GM21360 (cell line): ENCODE data around the gene C14orf93.

Experiments used
- ATAC-seq: cut with Tn5 transposase; IDR thresholded peaks from one replicate; pipeline ENCODE4 v1.9.1; 2021; ENCODE audit warnings: mild to moderate bottlenecking, moderate library complexity; ENCODE audit not compliant: unreplicated experiment

C14orf93 gene

GRCh38 chr14:22996768-22997654, 12.9 kb downstream of the C14orf93 start:
- no peak for ATAC-seq

DNA sequence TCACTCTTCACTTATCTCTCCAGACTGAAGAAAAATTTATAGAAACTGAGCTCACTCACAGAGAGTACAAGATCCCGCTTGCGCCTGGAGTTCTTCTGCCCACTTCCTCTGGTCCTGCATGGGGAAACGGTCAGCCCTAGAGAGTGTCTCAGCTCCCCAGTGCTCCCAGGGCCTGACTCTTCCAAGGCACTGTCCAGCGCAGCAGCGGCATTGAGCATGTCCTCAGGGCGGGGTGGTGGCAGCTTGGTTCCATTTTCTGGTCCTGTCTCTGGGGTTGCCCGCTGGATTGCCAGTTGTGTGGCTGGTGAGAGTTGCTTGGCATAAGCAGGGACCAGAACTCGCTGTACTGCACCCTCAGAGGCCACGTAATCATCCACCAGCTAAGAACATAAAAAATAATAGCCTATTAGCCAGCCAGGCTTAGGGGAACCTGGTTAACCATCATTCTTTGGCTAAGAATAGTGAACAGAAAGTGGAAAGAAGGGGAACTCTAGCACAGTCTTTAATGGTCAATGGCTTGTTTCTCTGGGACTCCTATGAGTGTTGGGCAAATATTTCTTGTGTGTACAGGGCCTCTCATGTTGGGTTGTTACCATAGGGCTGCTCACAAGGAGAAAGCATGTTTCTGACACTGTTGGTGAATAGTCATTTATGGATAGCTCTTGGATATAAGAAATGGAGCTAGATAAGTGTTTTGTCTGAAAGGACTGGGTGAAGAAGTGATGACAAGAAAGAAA, 13.9 kb downstream of the C14orf93 start:
- ATAC-seq, result no peak

- no peak for ATAC-seq
Observed at GRCh38 chr14:22994762-22995275, 15.1 kb downstream of the C14orf93 start.

- ATAC-seq, result no peak
Observed at GRCh38 chr14:22993517-22993916, 16.4 kb downstream of the C14orf93 start.

- ATAC-seq, result no peak
Observed at GRCh38 chr14:22991852-22992251, 18.1 kb downstream of the C14orf93 start.

DNA sequence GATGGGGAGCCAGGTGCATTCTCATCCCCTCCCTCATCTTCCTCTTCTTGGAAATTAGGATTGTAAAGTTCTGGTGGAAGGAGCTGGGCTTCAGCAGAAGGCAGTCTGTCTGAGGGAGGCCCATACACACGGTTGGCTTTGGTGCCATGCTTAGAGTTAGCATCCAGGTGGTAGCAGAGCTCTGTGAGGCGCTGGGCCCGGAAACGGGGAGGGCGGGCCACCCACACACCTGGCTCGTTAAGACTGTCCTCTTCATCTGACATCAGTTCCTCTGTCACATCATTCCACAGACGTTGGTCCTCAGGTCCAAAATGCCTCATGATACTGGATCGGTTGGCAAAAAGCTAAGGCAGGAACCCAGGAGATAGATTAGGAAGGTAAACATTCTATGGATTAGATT, 22.7 kb downstream of the C14orf93 start:
- no peak for ATAC-seq

GRCh38 chr14:22986508-22987054, 23.4 kb downstream of the C14orf93 start:
- ATAC-seq, result no peak

- no peak for ATAC-seq
Observed at GRCh38 chr14:22985894-22986507, 23.9 kb downstream of the C14orf93 start.

DNA sequence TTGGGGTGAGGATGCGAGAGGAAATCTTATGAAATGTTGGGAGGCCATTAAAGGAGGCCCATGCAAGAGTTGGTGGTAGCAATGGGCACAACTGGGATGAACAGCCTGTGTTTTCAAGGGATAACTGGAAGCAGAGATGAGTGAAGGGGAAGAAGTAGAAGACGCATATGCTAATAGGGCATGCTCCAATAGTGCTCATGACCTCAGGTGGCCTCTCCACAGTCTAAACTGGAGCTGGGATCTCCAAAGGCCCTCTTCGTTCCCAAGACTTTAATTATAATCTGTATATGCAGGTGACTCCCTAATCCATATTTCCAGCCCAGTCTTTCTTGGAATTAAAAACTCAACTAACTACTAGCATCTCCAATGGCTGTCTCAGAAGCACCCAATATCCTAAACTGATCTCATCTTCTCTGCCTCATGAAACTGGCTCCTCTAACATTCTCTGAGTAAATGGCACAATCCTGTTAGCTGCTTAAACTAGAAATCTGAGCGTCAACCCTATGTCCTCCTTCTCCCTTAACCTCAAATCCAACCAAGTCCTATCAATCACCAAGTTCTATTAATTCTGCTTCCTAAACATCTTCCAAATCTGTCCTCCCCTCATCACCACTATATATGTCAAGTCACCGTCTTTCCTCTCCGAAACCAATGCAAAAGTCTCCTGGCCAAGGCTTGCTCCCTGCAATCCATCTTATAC, 24.8 kb downstream of the C14orf93 start:
- no peak for ATAC-seq

DNA sequence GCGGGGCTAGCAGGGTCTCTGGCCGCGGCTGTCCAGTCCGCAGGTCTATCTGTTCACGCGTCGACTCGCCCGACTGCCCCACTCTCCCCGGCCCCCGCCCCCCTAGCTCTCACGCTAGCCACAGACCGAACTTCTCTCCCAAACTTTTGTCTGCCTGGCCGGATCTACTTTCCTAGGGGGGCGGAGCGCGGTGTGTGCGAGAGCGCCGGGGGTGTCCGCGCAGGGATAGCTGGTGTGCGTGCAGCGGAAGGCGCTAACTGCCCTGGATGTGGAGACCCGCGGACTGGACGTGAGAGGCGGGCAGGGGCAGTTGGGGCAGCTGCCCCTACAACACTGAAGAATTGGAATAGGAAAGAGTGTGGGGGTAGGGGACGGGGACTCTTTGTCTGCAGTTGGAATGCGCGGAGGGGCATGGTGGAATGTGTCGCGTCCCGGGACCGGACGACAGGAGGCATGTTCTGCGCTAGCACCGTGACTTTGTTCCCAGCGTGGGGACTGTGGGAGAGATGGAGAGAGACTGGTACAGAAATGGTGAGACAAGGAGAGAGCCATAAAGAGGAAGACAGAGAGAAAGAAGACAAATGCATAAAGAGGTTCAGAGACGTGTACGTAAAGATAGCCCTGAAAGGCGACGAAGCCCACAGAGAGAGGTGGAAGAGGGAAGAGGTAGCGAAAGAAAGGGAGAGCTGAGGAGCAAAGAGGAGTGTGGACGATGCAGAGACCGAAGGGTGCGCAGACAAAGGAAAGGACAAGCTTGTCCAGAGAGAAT, 27.3 kb downstream of the C14orf93 start, which contains the start of gene AJUBA:
Gene AJUBA, minus strand, starts transcription at position 75 of the 769 bp plus-strand sequence. CDS start 285 bp downstream, outside the sequence.
- peak; percentile 54 for ATAC-seq

DNA sequence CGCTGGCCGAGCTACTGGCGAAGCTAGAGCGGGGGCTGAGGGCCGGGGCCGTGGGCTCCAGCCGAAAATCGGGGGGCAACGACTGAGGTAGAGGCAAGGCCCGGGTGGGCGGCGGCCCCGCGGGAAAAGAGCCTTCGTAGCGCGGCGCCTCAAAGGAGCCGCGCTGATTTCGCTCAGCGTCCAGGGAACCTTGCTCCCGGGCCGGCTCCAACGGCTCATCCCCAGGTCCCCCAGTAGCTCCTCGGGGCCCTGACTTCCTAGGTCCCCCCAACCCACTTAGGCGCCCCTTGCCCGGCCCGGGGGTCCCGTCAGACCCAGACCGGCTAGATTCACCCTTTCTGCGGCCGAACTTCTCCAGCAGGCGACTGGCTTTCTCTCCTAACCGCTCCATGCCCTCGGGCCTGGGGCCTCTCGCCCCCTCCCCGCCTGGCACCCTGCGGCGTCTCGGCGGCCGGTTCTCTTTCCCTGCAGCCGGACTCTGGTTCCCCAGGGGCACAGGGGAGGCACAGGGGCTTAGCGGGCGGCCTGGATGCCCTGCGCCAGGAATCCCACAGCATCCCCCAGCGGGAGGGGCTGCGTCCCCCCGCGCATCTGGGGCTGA, 28.0 kb downstream of the C14orf93 start:
- ATAC-seq, result no peak

DNA sequence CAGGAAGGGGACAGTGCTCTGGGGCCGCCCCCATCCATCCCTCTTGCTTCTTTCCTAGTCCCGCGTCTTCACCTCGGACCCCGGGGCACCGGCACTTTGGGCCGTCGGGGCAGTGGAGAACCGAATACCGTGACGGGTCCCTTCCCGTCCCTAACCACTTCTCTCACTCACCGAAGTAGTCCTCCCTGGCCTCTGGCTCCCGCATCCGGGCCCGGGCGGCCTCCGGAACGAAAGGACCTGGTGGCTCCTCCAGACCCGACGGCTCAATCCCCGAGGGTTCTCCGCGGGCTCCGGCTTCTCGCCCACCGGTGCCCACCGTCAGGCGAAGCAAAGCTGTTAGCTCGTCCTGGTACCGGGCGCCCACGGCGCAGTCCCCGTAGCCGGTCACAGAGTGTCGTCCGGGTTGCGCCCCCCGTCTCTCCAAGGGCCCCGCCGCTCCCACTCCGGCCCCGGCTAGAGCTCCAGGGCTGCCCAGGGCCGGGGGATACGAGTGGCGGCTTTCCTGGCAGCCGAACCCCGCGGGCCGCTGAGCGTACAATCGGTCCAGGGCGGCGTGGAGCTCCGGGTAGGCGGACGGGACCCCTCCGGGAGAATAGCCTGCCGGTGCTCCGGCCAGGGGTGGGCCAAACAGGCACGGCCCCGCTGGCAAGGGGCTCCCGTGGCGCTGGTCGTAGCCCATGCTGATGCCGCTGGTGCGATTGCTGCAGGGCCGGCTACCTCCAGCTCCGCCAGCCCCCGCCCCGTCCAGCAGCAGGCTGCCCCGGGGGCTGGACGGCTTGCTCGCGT, 28.7 kb downstream of the C14orf93 start:
- ATAC-seq, result no peak

- ATAC-seq, result no peak
Observed at GRCh38 chr14:22980672-22981089, 29.3 kb downstream of the C14orf93 start.

- no peak for ATAC-seq
Observed at GRCh38 chr14:22979748-22980392, 30.1 kb downstream of the C14orf93 start.

DNA sequence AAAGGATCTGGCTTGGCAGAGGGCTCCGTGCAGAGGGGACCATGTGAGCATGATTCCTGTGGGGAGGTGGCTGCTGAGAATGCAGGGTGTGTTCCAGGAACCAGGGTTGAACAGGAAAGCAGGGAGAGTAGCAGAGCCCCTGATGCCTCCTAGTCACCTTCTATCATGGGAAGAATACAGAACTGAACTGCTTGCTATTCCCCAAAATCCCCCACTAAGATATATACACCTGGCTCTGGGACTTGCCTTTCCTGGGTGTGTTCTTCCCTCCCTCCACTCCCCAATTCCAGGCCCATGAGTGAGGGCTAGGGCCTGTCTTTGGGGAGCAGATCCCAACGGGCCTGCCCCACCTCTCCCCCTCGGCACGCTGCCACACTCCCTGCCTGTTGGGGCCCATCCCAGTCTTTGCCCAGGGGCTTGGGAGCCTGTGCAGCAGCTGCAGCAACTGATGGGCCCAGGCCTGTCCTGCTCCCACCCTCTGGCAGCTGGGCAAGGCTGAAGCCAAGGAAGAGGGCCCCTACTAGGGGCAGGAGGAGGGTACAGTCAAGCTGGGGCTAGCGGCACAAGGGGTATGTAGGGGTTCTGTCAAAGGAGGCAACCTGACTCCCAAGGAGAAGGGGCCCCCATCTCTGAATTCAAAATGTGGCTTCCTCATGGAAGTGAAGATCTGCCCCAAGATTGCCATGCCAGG, 30.8 kb downstream of the C14orf93 start:
- no peak for ATAC-seq

DNA sequence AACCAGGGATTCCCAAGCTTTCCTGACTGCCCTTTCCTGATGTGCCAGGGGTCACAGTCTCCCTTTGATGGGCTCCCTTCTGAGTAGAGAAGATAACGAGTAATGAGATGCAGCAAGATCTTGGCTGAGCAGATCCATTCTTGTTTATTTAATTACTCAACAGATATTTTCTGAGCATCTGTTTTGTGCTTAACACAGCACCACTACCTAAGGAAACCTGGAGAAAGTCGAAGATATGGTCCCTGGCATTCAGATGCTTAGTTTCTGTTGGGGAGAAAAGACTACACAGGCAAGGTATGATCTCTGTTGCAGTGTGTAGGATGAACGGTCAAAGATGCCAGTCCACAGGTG, 31.5 kb downstream of the C14orf93 start:
- ATAC-seq, result no peak

DNA sequence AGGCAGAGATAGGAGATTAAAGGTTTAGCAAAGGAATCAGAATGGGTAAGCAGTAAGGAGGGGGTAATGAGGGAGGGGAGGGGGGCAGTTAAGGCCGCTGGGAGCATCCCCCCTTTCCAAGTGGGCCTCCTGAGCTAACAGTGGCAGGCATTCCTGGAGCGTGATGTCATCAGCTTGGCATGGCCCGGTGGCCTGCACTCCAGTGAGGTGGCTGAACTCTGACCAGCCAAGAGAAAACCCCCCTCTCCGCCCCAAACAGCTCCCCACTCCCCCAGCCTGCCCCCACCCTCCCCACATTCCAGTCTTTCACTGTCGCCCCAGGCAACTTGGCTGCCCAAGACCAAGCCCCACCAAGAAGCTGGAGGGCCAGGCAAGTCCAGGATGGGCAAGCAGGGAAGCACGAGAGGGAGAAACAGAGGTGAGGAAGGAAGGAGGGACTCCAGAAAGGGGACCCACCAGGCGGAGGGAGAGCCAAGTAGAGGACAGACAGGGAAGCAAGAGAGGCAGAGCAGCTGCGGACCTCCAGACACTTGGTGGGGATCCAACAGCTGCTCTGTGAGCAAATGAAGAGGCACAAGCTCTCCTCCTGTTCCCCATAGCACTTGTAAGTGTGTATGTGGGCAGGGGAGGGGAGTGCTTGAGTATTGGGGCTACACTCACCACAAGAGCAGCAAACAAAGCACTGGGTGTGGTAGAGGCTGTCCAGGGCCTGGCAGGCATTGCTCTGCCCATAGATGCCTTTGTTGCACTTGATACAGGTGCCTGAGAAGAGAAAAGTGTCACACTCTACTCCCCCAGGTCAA, 32.1 kb downstream of the C14orf93 start:
- ATAC-seq, result no peak
